GM19239 (cell line): ENCODE results near the gene POTEF.
"Not testable (repeated sequence)": the region's sequence is repeated elsewhere in the genome, so short reads cannot be mapped to it uniquely, and the experiment has no call there.

Experiments used
- DNase-seq: peaks from one replicate; pipeline ENCODE4 v3.0.0; 2011; ENCODE audit warnings: low spot score; ENCODE audit not compliant: insufficient read length
- FAIRE-seq: peaks from 2 replicates; lab custom pipeline; 2011; peaks lifted over from hg19 to GRCh38; lab: Jason Lieb, UNC

POTEF gene

DNA sequence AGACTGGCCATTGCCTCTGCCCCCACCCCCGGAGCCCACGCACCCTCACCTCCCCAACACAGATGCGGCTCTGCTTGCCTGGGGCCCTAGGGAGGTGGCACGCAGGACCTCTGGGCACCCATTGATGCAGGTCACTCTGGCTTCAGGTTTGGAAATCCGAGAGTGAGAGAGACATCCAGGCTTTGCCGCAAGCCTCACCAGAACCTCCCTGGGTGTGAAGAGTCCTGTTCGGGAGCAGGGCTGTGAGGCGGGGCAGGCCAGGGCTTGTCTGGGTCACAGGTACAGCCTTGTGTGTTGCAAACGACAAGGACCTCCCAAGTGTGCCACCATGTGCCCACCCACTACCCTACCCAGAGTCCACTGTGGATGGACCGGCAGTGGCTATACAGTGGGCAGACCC, 7.5 kb upstream of the POTEF start:
- not testable (repeated sequence) for FAIRE-seq, DNase-seq

DNA sequence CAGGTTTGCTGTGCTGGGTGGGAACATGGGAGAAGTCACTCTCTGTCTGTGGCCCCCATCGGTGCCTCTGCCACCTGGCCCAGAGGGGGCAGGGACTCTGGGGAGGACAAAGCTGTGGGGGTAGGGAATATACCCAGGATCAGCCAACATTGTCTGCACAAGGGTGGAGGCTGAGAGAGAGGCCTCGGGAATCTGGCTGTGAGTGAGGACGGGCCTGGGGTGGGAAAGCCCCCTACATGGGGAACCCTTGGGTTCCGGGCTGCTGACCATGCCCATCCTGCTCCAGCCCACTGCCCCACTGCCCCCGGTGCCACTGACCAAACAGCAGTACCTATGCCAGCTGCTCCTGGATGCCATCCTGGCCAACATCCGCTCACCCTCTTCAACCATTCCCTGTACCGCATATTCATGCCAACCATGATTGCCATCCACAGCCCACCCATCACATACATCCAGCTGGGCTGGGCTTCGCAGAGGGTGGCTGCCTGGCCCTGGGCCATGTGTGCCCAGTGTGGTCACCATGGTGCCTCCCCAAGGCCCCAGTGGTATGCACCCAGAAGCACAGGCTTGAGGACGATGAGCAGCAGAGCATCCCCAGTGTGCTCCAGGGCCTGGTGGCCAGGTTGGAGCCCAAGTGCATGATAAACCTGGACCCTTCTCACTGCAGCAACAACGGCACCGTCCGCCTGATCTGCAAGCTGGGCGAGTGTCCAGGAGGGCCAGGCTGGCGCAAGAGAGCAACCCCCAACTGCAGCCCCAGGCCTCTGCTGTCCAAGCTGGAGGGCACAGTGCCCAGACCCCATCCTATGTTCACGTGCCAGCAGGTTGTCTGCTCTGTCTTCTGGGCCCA, 6.9 kb upstream of the POTEF start:
- FAIRE-seq (no peak), DNase-seq (no peak)

DNA sequence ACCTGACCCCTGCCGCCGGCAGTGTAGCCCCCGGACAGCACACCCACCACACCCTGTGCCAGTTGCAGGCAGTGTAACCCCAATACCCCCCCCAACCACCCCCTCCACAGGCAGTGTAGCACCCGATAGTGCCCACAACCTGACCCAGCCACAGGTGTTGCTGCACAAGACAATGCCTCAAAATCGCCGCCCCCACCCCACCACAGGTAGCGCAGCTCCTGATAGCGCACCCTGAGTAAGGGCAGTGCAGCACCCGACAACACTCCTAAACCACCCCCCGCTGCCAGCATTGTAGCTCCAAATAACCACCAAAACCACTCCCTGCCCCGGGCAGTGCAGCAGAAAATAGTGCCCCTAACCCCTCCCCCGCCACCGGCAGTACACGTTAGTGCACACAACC, 558 bp downstream of the POTEF start:
- not testable (repeated sequence) for DNase-seq, FAIRE-seq

DNA sequence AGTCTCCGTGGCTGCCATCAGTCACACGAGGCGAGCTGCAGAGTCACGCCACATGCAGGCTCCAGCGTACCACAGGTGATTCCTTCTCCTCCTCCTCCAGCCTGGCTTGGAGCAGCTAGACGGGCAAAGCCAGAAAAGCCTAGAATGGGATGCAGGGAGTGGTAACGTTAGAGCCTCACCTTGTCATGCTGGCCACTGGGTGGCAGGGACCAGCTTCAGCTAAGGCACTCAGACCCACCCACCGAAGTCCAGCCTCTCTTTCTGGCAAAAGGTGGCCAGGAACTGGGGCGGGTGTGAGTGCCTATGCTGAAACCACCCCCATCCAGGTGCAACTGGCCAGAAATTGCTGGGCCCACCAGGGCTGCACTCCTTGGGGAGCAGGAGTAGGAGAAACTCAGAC, 1.3 kb downstream of the POTEF start:
- FAIRE-seq: not testable (repeated sequence)

DNA sequence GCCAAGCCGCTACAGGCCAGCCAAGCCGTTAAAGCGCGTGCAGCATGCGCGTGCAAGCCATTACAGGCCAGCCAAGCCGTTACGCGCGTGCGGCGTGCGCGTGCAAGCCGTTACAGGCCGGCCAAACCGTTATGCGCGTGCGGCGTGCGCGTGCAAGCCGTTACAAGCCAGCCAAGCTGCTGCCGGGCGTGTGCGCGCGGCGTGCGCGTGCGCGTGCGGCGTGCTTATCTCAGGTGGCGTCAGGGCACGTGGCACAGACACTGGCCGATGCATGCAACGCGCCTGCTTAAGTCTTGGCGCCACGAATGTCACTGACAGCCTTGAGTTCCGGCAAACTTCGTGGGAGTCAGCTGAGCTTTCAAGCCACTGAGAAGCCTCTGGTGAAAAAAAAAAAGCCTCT, 8.1 kb downstream of the POTEF start:
- not testable (repeated sequence) for FAIRE-seq, DNase-seq

More for the DNA sequence above, 1.3 kb downstream of the POTEF start:
- not testable (repeated sequence) for DNase-seq

DNA sequence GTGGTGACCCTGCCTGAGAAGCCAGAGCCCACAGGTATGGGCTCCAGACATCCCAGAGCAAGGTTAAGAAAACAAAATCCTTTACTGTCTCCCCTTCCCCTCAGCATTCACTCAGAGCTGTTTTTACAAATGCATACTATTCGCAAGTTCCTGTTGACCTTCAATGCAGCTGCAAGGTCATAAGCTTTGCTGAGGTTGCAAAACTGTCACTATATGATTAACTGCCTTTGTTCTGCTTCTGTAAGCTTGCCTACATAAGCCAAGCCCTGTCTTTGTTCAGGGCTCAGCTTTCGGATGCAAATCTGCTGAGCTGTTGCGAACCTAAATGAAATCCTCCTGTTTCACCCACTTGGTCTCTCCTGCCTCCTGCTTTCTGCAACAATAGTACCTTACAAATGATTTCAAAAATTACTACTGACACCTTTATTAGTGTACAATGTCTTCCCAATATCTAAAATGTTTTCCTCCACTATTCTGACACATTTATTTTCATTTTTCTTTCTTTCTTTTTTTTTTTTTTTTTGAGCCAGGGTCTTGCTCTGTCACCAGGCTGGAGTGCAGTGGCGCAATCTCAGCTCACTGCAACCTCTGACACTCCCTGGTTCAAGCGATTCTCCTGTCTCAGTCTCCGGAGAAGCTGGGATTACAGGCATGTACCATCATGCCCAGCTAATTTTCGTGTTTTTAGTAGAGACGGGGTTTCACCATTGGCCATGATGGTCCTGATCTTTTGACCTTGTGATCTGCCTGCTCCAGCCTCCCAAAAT, 26.2 kb downstream of the POTEF start:
- DNase-seq, FAIRE-seq: not testable (repeated sequence)

DNA sequence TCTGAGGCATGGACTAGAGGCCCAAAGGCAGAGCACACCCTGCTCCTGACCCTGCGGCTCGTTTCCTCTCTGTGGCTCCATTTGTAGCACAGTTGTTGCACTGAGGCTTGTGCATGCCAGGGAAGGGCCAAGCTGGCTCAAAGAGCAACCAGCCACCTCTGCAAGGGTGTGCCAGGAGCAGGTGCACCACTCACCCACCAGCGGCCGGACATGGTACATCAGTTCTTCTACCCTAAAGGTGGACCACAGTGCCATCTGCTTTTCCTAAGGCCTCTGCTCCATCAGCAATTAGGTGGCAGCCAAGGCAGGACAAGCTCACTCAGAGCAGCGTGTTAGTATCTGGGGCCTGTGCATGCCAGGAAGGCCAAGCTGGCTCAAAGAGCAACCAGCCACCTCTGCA, 66.4 kb downstream of the POTEF start:
- FAIRE-seq, DNase-seq: not testable (repeated sequence)

DNA sequence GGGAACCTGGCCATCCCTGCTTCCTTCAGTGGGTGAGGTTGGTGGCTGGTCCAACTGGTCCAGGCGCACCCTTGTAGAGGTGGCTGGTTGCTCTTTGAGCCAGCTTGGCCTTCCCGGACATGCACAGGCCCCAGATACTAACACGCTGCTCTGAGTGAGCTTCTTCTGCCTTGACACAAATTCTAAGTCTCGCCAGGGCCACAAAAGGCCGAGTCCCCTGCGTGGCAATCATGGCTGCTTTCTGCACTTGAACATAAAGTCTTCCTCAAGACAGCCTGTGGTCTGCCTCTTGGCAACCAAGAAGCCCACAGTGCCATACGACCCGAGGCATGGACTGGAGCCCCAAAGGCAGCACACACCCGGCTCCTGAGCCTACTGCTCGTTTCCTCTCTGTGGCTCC, 69.0 kb downstream of the POTEF start:
- not testable (repeated sequence) for FAIRE-seq, DNase-seq

DNA sequence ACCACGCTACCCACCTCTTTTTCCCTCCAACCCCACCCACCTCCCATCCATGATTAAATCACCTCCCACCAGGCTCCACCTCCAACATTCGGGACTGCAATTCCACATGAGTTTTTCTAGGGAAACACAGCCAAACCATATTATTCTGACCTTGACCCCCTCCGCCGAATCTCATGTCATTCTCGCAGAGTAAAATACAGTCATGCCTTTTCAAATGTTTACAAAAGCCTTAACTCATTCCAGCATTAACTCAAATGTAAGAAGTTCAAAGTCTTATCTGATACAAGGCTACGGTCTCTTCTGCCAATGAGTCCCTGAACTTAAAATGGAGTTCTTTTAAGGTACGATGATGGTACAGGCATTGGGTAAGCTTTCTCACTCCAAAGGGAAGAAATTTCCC, 72.7 kb downstream of the POTEF start:
- not testable (repeated sequence) for DNase-seq, FAIRE-seq

DNA sequence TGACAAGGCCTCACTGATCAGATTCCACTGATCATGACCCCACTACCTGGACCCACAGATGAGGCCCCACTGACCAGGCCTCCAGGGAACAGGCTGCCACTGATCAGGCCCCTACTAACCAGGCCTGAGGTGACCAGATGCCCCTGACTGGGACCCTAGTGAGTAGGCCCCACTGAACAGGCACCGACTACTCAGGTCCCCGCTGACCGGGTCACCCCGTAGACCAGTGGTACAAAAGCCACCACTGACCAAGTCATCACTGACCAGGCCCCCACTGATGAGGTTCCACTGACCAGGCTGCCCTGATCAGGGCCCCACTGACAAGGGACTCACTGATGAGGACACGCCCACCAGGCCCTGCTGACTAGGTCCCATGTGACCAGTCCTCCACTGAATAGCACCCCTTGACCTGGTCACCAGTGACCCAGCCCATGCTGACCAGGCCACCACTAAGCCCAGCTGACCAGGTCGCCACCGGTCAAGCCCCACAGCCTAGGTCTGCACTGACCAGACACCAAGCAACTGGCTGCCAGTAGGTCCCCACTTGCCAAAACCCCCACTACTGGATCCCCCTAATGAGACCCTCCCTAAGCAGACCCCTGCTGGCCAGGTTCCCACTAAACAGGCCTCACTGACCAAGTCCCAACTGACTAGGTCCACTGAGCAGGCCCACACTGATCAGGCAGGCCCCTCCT, 75.7 kb downstream of the POTEF start:
- DNase-seq: not testable (repeated sequence)

DNA sequence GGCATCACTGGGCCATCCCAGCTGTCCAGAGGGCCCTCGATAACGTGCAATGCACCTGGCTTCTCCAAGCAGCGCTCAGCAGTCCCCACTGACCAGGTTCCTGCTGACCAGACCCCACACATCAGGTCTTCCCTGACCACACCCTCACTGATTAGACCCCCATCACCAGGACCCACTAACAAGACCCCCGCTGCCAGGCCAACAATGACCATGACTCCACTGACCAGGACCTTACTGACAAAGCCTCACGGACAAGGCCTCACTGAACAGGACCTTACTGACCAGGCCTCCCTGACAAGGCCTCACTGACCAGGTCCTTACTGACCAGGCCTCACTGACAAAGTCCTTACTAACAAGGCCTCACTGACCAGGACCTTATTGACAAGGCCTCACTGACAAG, 76.6 kb downstream of the POTEF start:
- not testable (repeated sequence) for FAIRE-seq, DNase-seq

More for the DNA sequence above, 75.7 kb downstream of the POTEF start:
- FAIRE-seq: not testable (repeated sequence)

DNA sequence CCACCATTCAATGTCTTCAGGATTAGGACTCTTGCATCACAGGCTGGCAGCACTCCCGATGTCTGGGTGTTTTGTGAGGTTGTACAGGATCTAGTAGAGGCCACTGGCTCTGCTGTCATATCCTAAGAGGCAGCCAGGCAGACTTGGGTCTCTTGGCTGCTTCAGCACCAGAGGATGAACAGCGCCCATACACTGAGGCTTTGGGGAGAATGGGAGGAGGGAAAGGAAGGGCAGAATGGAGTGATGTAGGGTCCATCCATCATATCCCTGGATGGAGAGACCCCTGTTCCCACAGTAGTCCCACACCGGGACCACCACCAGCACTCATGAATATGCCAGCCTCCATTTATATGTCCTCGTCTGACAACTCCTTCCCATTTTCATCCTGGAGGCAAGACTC, 80.6 kb downstream of the POTEF start:
- FAIRE-seq, DNase-seq: not testable (repeated sequence)

DNA sequence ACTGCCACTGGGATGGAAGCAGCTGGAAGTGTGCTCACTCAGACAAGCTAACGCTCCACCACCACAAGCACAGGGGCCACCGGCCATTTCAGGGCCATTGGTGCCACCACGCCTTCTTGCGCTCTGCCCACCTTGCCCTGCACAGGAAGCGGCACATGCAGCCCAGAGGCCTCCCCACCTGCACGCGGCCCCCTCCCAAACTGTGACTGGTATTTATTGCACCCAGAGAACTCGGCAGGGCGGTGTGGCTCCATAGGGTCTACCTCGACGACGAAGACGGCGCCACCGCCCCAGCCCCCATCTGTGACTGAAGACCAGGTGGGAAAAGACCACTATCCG, 90.8 kb downstream of the POTEF start:
- not testable (repeated sequence) for DNase-seq, FAIRE-seq

DNA sequence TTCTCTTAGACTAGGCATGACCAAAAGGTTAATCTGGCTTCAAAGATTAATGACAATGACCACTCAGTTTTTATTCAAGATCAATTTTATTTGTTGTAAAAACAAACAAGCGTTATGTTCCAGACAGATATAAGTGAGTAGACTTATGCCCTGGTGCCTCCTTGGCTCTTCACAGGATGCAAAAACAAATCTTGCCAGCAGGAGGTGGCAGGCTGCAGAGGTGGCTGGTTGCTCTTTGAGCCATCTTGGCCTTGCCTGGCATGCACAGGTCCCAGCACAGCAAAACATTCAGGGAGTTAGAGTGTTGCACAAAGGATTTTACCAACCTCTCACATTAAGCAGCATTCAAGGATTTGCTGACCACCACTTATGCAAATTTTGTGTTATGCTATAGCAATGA, 103.1 kb downstream of the POTEF start:
- not testable (repeated sequence) for DNase-seq, FAIRE-seq
